ENCODE measurements around the gene ALDH1L2.
A peak's percentile ranks its signal among the peaks of the same experiment; 100 is the strongest.
"Not testable (repeated sequence)": the region's sequence is repeated elsewhere in the genome, so short reads cannot be mapped to it uniquely, and the experiment has no call there.

The ALDH1L2 gene

GRCh38 chr12:105084251-105085250 lies at the start of gene ALDH1L2:
Gene ALDH1L2, minus strand, starts transcription at chr12:105084458. Its CDS starts 22 bp downstream, at chr12:105084436.
- peak; percentile 82 for DNase-seq

- no peak for DNase-seq
Measured at GRCh38 chr12:105120551-105120950, 36.3 kb upstream of the ALDH1L2 start.

- no peak for DNase-seq
Measured at GRCh38 chr12:105116969-105117368, 32.7 kb upstream of the ALDH1L2 start.

GRCh38 chr12:105113094-105113493 lies 28.8 kb upstream of the ALDH1L2 start:
- DNase-seq, result no peak

- no peak for DNase-seq
Measured at GRCh38 chr12:105110851-105111250, 26.6 kb upstream of the ALDH1L2 start.

GRCh38 chr12:105109465-105110212 lies 25.4 kb upstream of the ALDH1L2 start:
- no peak for DNase-seq

GRCh38 chr12:105107494-105108371 lies 23.5 kb upstream of the ALDH1L2 start, which contains the start of gene WASHC4:
Gene WASHC4, plus strand, starts transcription at chr12:105107731. Its CDS starts 70 bp downstream, at chr12:105107801.
- peak; percentile 94 for DNase-seq

- no peak for DNase-seq
Measured at GRCh38 chr12:105107171-105107493, 22.9 kb upstream of the ALDH1L2 start.

GRCh38 chr12:105106621-105107020 lies 22.4 kb upstream of the ALDH1L2 start:
- no peak for DNase-seq

- DNase-seq, result no peak
Measured at GRCh38 chr12:105104762-105105161, 20.5 kb upstream of the ALDH1L2 start.

- no peak for DNase-seq
Measured at GRCh38 chr12:105102673-105103072, 18.4 kb upstream of the ALDH1L2 start.

- no peak for DNase-seq
Measured at GRCh38 chr12:105100998-105101397, 16.7 kb upstream of the ALDH1L2 start.

GRCh38 chr12:105100207-105100985 lies 16.1 kb upstream of the ALDH1L2 start:
- DNase-seq, result no peak

GRCh38 chr12:105099356-105099755 lies 15.1 kb upstream of the ALDH1L2 start:
- no peak for DNase-seq

- DNase-seq, result not testable (repeated sequence)
Measured at GRCh38 chr12:105095338-105095737, 11.1 kb upstream of the ALDH1L2 start.

GRCh38 chr12:105092336-105092735 lies 8.1 kb upstream of the ALDH1L2 start:
- DNase-seq, result no peak

- no peak for DNase-seq
Measured at GRCh38 chr12:105091476-105092206, 7.4 kb upstream of the ALDH1L2 start.

- no peak for DNase-seq
Measured at GRCh38 chr12:105090361-105090760, 6.1 kb upstream of the ALDH1L2 start.

- DNase-seq, result no peak
Measured at GRCh38 chr12:105089817-105090216, 5.6 kb upstream of the ALDH1L2 start.

GRCh38 chr12:105085501-105085900 lies 1.2 kb upstream of the ALDH1L2 start:
- no peak for DNase-seq

- peak; percentile 34 for DNase-seq
Measured at GRCh38 chr12:105083551-105084105, 630 bp downstream of the ALDH1L2 start.
